ENCODE data around the gene MN1.

Gene MN1

DNA sequence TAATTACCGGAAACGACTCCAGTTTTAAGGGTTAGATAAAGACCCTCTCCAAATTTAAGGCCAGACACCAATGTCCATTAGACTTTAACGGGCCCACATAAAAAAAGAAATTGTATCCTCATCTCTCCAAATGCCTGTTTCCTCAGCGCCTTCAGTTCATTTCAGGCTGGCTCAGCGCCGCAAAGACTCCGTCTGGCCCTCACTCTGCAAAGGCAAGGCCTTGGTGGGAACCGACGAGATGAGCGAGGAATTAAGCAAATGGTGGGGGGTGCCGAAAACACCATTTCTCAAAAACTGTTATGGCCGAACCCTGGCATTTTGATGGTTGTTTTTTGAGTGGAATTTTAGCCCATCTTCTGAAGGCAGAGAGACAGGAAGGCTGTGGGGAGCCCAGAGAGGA is 15.7 kb downstream of the MN1 start:
- no peak for DNase-seq (ENCODE audit: low read depth in 2 of 2)

DNA sequence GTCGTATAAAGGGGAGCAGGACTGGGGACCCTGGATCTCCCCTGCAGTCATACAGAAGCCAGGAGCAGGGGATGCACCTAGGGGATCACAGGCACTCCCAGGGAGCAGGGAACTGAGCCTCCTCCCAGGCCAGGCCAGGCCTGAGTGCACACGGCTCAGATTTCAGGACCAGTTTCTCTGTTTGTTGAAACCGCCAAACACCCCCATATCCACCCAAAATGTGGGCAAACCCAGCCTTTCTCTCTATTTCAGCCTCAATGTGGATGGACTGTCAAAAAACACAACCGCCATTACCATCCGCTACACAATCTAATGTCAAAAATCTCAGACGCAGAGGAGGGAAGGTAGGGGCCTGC is 17.5 kb downstream of the MN1 start:
- no peak for DNase-seq (ENCODE audit: low read depth in 2 of 2)

DNA sequence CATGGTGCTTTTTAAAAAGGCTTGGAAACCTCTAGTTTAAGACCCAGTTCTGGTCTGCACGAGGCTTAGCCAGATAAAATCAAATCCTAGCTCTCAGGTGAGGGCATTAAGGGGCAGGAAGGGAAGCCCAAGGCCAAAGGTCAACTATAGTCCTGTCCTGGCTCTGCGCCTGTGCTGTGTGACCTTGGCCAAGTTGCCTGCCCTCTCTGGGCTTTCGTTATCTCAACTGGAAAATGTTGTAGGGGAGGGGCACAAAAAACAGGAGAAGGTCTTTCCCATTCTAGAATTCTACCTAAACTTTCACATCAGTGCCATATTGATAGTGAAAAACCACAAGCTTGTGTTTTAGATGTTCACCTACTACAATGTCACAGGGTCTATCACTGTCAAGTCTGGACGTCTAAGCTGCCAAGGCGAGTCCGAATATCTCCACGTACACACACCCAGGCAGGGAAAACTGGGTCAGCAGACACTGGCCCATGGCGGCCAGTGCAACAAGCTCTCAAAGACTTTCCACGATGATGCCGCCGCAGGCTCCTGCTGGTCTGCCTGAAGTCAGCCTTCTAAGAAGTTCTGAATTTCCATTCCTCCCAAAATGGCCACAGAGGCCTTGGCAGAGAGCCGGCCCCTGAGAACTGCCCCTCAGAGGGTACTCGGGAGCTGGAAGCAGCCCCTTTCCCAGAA is 18.0 kb downstream of the MN1 start:
- no peak for DNase-seq (ENCODE audit: low read depth in 2 of 2)

DNA sequence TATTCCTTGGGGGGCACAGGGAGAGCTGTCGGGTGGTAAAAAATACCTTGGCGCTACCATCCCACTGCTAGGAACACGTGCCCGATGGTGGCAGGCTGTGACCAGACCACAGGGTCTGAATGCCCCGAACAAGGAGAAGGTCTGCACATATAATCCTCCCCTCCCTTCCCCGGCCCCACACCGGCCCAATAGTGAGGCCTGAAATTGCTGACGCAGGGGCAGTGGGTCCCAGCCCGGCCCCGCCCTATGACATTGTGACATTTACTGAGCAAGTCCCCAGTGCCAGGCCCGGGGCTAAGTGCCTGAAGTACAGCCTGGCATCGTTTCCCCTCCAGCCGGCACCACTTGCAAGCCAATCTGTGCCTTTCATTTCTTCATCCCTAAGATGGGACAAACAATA is 19.5 kb downstream of the MN1 start:
- DNase-seq (ENCODE audit: low read depth in 2 of 2) = no peak

DNA sequence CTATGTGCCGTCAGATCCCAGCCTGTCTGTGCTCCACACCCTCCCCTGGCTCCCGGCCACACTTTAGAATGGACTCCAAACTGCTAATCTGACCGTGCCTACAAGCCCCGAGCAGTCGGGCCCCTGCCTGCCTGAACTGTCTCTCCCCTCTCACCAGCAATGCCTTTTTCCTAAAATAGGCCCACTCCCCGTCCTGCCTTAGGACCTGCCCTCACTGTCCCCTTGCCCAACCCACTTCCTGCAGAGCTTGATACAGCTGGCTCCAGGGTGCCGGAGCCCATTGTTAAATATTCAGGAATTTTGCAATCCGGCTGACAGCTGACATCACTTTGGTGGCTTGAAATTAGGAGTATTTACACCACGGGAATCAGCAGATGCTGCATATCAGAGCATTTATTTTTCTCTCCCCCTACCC is 21.4 kb downstream of the MN1 start:
- no peak for DNase-seq (ENCODE audit: low read depth in 2 of 2)

DNA sequence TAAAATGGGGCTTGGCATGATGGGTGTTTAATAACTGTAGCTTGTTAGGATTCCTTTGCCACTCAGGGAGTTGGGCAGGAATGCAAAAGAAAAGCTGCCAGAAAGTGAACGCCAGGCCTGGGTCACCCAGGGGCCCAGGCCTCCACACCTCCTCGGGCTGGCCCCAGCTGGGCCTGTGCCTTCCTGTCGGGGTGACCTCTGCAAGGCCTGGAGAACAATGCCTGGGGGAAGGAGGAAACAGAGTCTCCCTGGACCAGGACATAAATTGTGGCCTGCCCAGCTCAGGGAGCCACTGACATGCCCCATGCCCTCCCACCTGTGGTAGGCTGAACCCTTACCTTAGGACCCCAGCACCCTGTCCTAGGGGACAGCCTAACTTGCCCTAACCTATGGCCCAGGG is 21.9 kb downstream of the MN1 start:
- DNase-seq (ENCODE audit: low read depth in 2 of 2) = no peak

DNA sequence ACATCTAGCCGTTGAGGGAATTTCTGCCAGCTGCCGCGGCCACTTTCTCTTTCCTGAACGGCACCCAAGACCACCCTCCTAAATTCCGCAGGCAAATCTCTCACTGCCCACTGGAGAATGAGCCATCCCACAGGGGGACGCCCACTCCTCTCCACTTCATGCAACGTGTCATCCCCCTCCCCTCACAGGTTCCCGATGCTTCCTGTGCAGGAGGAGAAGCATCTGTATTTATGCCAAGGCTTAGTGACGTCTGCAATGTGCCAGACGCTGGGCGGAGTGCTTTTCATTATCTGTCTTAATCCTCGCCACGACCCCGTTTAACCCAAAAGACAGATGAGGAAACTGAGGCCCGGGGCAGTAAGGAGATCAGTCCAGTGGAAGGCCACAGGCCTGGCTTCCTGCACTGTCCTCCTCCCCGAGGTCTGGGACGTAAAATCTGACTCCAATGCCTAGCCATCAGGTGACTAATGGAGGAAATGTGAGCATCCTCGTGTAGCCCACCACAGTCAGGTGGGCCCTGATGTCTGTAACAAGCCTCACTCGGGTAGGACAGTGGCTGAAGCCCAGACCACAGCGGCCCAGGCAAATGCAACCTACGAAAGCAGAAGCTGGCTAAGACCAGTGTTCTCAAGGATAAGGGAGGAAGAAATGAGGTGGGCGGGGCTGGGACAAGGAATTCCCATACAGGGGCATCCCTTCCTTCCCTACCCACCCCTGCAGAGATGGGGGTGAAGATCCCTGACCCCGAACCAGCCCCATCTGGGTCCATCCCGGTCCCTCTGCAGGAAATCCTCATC is 23.1 kb downstream of the MN1 start:
- no peak for DNase-seq (ENCODE audit: low read depth in 2 of 2)

DNA sequence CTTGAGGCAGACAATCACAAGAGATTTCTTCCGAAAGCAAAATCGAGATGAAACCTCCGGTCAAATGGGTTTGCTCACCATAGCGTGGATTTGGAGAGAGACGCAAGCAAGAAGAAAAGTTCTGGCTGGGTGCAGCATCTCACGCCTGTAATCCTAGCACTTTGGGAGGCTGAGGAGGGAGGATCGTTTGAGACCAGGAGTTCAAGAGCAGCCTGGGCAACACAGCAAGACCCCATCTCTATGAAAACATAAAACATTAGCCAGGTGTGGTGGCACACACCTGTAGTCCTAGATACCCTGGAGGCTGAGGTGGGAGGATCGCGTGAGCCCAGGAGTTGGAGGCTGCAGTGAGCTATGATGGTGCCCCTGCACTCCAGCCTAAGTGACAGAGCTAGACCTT is 24.4 kb downstream of the MN1 start:
- DNase-seq (ENCODE audit: low read depth in 2 of 2) = no peak

DNA sequence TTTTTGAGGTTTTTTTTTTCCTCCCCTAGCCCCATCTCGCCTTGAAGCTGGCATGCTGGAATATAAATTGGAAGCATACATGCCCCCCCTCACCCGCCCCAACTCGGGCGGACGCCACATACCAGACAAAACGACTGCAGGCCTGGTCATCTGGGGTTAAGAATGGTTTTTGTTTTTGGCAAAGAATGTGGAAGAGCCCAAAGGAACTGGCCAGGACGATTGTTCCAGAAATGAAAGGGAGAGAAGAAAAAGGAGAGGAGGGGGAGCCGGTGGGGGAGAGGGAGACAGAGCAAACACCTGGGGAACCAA is 25.0 kb downstream of the MN1 start:
- DNase-seq (ENCODE audit: low read depth in 2 of 2) = no peak

DNA sequence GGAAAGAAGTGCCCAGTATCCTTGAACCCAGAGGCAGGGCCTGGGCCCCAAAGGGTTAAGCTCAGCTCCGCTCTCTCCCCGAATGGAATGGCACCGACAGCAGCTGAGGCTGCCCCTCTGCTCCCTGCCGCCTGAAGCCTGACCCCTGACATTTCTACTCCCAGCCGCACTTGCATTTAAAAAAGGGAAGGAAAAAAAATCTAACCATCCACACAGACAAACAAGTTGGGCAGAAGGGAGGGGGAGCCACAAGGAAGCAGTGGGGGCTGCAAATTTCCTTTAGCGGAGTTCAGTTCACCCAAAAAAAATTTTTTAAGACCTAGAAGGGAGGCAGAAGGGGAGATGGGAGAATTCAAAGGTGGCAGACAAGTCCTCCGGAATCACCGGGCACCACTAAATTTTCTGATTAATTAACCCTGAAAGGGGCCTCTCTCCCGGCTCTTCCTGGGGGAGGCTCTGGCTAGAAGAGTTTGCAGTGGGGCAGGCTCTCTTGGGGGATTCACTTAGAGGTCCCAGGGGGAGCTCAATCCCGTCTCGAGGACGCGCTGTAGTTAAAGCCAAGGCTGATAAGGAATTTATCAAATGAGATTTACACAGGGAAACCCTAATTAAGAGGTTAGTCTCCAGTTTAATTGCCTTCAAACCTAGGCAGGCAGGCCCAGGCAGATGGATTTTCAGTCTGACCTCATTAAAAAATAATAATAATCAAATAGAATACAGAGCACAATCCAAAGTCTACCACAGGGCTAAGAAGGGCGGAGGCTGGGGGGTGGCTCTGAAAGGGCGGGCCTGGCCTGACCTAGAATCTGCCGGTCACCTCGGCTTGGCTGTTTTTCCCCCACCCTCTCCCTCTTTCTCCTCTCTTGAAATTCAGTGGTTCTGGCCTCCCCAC is 25.6 kb downstream of the MN1 start:
- no peak for DNase-seq (ENCODE audit: low read depth in 2 of 2)

DNA sequence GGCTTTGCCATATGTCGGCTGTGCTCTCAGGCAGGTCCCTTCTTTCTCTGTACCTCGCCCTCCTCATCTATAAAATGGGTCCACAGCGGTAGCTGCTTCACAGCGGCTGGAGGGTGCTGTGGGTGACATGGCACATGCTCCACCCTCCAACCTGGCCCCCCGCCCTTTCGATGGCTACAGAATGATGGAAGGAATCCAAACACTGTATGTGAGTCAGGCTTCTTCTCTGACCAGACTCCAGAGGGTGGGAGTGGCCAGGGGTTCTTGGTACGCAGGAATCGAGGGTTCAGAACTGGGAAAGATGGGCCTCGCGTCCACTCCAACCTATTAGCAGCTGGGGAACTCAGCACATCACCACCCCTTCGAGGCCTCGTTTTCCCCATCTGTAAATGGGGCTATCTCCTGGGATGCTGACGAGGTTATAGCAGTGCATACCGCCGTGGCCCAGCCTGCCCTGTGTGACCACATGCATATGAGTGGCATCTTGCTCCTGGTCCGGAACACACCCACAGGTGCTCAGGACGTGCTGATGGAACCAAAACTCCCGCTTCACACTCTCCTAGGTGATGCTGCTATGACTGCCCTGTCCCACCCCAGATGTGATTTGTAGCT is 26.4 kb downstream of the MN1 start:
- DNase-seq (ENCODE audit: low read depth in 2 of 2) = no peak

DNA sequence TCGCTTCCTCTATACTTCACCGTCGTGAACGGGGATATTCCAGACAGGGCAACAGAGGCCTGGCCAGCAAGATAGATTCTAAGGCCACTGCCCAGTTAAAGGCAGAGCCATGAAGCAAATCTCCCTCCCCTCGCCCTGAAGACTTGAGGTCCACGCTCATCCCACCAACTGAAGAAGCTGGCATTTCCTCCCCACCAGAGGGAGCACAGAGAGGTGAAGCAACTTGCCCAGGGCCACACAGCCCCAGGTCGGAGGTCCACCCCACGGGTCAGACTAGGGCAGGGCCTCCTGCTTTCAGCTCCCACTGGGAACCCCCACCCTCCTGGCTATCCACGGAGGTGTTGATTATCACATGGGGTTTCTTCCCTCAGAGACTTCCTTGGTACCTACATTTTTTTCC is 27.4 kb downstream of the MN1 start:
- no peak for DNase-seq (ENCODE audit: low read depth in 2 of 2)

DNA sequence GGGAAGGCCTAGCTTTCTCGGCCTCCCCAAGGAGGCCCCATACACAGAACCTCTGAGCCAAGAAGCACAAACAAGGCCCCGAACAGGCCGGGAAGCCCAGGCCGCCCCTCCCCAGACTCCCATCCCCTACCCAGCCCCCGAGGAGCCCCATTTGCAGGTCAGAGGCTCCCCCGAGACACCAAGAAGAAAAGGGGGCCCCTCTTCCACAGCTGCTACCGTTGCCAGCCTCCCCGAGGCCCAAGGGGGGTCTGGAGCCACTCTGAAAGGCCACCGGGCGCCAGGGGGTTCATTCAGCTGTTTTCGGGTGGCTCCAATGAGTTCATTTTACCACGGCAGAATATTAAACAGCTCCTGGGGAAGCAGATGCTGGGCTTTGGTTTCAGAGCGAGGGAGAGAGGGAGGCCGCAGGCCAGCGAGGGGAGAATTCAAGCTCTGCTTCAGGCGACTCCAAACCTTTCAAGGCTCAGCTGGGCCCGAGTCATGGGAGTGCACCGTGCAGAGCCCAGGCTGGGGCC is 28.5 kb downstream of the MN1 start:
- no peak for DNase-seq (ENCODE audit: low read depth in 2 of 2)

DNA sequence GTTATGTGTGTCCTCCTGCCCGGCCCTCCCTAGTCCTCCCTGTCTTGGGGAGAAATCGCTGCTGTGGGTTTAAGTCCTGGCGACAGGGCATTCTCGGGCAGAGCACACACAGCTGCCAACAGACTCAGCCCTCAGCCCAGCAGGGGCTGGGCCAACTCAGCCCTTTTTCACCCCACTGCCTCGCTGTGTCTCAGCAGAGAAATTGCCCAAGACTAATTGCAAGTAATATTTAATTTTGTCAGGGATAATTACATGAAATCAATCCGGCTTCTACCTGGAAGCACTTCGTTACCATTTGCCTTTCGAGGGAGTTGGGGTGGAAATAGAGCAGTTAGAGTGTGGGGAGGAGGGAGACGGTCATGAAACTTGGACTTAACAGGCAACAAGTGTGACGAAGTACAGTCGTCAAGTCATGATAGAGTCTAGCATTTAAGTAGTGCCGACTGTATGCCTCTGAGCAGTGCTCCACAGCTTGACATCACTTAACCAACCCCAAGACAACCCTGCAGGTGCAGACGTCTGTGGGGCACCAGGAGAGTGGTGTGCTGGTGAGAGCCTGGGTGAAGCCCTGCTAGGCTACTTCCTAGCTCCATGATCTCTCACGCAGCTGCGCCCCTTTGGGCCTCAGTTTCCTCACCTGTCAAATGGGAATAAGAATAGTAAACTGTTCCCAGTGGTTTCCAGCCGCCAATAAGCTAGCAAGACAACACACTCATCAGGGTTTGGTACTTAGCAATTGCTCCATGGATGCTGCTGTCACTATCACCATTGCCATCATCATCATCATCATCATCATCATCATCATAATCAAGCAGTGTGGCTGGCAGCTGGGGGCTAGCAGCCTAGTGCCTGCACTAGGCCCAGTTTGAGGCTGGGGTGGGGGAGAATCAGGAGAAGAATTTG is 29.2 kb downstream of the MN1 start:
- no peak for DNase-seq (ENCODE audit: low read depth in 2 of 2)

DNA sequence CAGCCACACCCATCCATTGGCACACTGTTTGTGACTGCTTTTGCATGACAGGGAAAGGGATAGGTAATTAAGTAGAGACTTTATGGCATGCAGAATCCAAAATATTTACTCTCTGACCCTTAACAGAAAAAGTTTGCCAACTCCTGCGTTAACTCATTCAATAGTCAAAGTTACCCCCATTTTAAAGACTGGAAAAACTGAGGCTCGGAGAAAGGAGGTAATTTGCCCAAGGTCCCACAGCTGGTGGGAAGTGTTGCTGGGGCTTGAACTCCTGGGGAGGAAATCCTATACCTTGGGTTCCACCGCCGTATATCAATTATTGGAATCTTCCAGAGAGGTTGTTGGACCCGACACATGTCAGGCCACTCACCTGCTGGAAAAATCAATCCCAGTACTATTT is 29.9 kb downstream of the MN1 start:
- DNase-seq (ENCODE audit: low read depth in 2 of 2) = no peak

DNA sequence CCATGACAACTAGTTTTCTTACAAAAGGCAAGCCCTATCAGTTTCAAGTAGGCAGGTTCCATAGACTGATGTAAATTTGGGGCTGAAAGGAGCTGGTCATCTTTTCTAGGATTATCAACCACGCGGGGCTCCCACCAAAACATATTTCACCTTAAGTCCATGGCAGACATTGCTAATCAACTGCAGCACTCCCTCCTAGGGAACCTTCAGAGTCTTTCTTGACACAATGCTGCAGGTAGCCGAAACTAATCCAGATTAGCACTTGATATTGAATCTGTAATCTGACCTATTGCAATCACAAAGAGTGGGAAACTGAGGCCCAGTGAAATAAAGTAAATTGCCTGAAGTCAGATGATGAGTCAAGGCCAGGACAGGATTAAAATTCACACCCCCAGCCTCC is 32.5 kb downstream of the MN1 start:
- DNase-seq (ENCODE audit: low read depth in 2 of 2) = no peak

DNA sequence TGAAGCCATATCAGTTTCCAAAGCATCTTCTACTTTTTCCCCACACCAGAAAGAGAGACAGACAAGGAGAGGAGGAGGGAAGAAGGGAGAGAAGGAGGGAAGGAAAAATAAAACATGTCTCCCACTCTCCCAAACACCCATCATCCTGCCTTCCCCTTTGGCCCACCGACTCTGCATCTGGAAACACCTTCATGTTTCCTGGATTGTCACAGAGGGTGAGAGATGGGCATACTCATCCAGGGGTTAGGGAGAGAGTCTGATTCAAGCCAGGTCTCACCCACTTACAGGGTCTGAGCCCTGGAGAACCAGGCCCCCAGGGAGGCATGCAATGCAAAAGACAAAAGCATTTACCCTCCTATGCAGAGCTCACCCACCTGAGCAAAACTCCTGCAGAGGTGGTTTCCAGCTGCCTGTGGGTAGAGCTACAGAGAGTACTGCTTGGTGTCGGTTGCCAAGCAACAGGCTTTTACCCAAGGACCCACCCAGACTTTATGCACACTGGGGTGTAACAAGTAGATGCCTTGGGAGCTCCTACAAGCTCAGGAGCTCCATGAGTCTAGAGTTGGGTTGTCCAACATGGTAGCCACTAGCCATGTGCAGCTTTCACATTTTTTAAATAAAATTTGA is 33.4 kb downstream of the MN1 start:
- DNase-seq (ENCODE audit: low read depth in 2 of 2) = no peak

DNA sequence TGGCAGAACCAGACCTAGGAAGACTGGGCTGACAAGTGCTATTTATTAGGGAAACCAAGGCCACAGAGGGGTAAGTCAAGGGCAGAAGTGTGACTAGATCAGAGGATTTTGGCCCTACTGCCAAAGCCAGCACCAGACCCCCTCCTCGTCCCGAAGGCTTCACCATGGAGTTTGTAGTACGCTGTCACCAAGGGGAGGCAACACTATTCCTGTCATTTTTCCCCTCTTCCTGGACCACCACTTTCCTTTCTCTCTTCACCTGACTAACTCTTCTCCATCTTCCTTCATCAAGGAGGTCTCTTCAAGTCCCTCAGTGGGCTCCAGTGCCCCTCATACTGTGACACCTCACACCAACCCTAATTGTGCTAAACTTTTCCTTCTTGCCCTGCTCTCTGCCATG is 34.9 kb downstream of the MN1 start:
- no peak for DNase-seq (ENCODE audit: low read depth in 2 of 2)

DNA sequence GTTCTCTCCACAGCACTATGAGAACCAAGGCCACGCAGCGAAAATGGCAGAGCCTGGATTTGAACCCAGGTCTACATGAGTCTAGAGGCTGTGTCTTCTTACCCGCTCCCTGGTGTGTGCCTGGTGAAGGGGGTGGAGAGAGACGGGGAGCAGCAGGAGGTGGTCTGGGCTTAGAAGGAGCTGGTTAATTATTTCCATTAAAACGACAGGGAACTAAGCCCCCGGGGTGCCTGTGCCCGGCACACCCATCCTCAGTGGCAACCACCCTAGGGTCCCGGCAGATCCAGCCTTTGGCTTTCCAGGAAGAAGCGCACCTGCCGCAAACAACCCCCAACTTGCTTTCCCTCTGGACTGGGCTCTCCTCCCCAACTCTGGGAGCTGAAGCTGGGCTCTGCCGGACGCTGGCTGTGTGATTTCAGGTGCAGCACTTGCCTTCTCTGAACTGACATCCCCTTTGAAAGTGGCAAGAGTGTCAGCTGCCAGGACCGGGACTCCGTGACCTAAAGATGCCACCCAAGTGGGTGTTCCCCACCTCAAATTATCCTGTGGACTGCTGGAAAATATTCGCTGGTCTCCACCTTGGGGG is 35.8 kb downstream of the MN1 start:
- no peak for DNase-seq (ENCODE audit: low read depth in 2 of 2)

DNA sequence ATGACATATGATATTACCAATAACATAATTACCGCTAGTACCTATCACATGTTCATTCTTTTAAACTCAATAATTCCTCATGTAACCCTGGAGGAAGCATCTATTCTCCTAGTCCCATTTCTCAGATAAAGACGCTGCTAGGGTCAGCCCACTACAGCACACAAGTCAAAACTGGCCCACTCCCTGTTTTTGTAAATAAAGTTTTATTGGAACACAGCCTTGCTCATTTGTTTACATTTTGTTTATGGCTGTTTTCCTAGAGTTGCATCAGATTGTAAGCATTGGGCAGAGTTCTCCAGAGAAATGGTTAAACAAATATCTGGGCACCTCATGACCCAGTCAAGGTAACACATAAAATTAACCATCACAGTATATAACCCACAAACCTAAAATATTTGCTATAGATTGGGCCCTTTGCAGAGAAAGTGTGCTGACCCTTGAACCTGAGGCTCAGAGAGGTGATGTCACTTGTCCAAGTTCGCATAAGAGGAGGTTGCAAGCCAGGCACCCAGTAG is 36.8 kb downstream of the MN1 start:
- DNase-seq (ENCODE audit: low read depth in 2 of 2) = no peak
